ENCODE measurements around the gene ALDH1L1.
A peak's percentile ranks its signal among the peaks of the same experiment; 100 is the strongest.

Gene ALDH1L1

GRCh38 chr3:126180477-126181397 is at the start of gene ALDH1L1:
Gene ALDH1L1 (minus strand): TSS chr3:126180586. CDS start chr3:126160979, 19,607 bp downstream.
- peak; percentile 36 for DNase-seq

GRCh38 chr3:126226374-126226773 is 46.0 kb upstream of the ALDH1L1 start:
- no peak for DNase-seq

- DNase-seq: no peak
Measured at GRCh38 chr3:126216416-126216815, 36.0 kb upstream of the ALDH1L1 start.

GRCh38 chr3:126213379-126214028 is 33.1 kb upstream of the ALDH1L1 start:
- DNase-seq: no peak

- DNase-seq: peak; percentile 20
Measured at GRCh38 chr3:126212620-126213378, 32.4 kb upstream of the ALDH1L1 start.

- no peak for DNase-seq
Measured at GRCh38 chr3:126212250-126212619, 31.8 kb upstream of the ALDH1L1 start.

GRCh38 chr3:126211569-126211968 is 31.2 kb upstream of the ALDH1L1 start:
- DNase-seq: no peak

GRCh38 chr3:126210606-126211005 is 30.2 kb upstream of the ALDH1L1 start:
- DNase-seq: no peak

- no peak for DNase-seq
Measured at GRCh38 chr3:126209741-126210140, 29.4 kb upstream of the ALDH1L1 start.

- peak; percentile 95 for DNase-seq
Measured at GRCh38 chr3:126208606-126209256, 28.3 kb upstream of the ALDH1L1 start.

- no peak for DNase-seq
Measured at GRCh38 chr3:126208182-126208581, 27.8 kb upstream of the ALDH1L1 start.

GRCh38 chr3:126207166-126207565 is 26.8 kb upstream of the ALDH1L1 start:
- no peak for DNase-seq

- DNase-seq: no peak
Measured at GRCh38 chr3:126205717-126206655, 25.6 kb upstream of the ALDH1L1 start.

GRCh38 chr3:126202680-126203079 is 22.3 kb upstream of the ALDH1L1 start:
- no peak for DNase-seq

- DNase-seq: no peak
Measured at GRCh38 chr3:126202276-126202675, 21.9 kb upstream of the ALDH1L1 start.

GRCh38 chr3:126201168-126201567 is 20.8 kb upstream of the ALDH1L1 start:
- DNase-seq: no peak

GRCh38 chr3:126200534-126200933 is 20.1 kb upstream of the ALDH1L1 start:
- DNase-seq: no peak

GRCh38 chr3:126199256-126199655 is 18.9 kb upstream of the ALDH1L1 start:
- DNase-seq: no peak

- peak; percentile 31 for DNase-seq
Measured at GRCh38 chr3:126197854-126198584, 17.6 kb upstream of the ALDH1L1 start.

- no peak for DNase-seq
Measured at GRCh38 chr3:126197343-126197742, 17.0 kb upstream of the ALDH1L1 start.

GRCh38 chr3:126194713-126195305 is 14.4 kb upstream of the ALDH1L1 start:
- no peak for DNase-seq
